ENCODE data around the gene TIMM17B.

GRCh38 chrX:48899078-48899410 is 1.5 kb upstream of the TIMM17B start:
- TF ChIP-seq CTCF (IDR thresholded peaks at IDR 0.05; ENCODE audit: low read depth, low read length) (no peak), EZH2phosphoT487 (IDR thresholded peaks at IDR 0.05; ENCODE audit: low read depth) (no peak)

Measured in OCI-LY3 (cell line).